Left lung (tissue), 10 donors: Measurements from ENCODE around the gene CMTM2. TPM values are rescaled to one million over a fixed set of nuclear protein-coding genes. Genes with fewer than 3 reads are reported as not detected.

ENCODE experiments used
- ATAC-seq: fragments of 200-7000 bp; cut with Tn5 transposase; one replicate; pipeline ENCODE4 v1.9.1; 2020; ENCODE audit warnings: moderate library complexity
- DNase-seq, 4 donors: peaks; one replicate each; pipeline ENCODE4 v3.0.0-alpha.2; 2013 to 2020
- H3K27ac ChIP-seq, 2 donors: fragments of 200-600 bp; sonication (generic) in 1 of 2; one replicate each; pipeline versions ENCODE4 v1.5.0 to v1.8.0; 2020 to 2021
- H3K27me3 ChIP-seq, 2 donors: fragments of 200-600 bp; sonication (generic) in 1 of 2; one replicate each; pipeline versions ENCODE4 v1.5.0 to v1.8.0; 2020 to 2021
- H3K36me3 ChIP-seq, 2 donors: fragments of 200-600 bp; sonication (generic) in 1 of 2; one replicate each; pipeline versions ENCODE4 v1.5.0 to v1.8.0; 2020 to 2021
- H3K4me1 ChIP-seq, 2 donors: fragments of 200-600 bp; one replicate each; pipeline ENCODE4 v1.8.0; 2021
- H3K4me3 ChIP-seq, 2 donors: fragments of 200-600 bp; sonication (generic) in 1 of 2; one replicate each; pipeline versions ENCODE4 v1.5.0 to v1.8.0; 2020 to 2021; ENCODE audit warnings: mild to moderate bottlenecking in 1 of 2
- H3K9me3 ChIP-seq, 2 donors: fragments of 200-600 bp; sonication (generic) in 1 of 2; one replicate each; pipeline versions ENCODE4 v1.5.0 to v1.8.0; 2020 to 2021
- intact Hi-C, 2 donors: fragments of 100-400 bp; cut with DNase I; formaldehyde crosslinking; loops; one replicate each; pipeline versions ENCODE4 v1.11.2 to v1.14.2; 2022
- polyA plus RNA-seq, 6 donors: library from polyadenylated mRNA; unstranded; fragments of 120-200 nt; gene quantifications; one replicate each; pipeline ENCODE4 v1.2.1, GENCODE V29; 2013; ENCODE audit not compliant: insufficient read length in 6 of 6
- total RNA-seq, 2 donors: library from RNA; stranded (reverse); fragmentation: NEBNext Ultra II Directional; extraction: Animal tissue kit (Norgen Biotek cat#: 25700); gene quantifications; one replicate each; pipeline ENCODE4 v1.2.1, GENCODE V29; 2021
- TF ChIP-seq, protein P1 (sequence below), 2 donors: fragments of 200-600 bp; sonication (generic) in 1 of 2; IDR thresholded peaks; one replicate each; pipeline versions ENCODE4 v1.5.0 to v1.8.0; 2021; ENCODE audit warnings: antibody characterized with exemption in 2 of 2
- donor health status: DM: no; HTN: yes; CAD: no.
- donor health status: DM: no; HTN: no; CAD: no.

CMTM2 gene
- total and polyA plus RNA-seq, 8 donors: 0.52 to 5.4 (median 0.96) TPM

DNA sequence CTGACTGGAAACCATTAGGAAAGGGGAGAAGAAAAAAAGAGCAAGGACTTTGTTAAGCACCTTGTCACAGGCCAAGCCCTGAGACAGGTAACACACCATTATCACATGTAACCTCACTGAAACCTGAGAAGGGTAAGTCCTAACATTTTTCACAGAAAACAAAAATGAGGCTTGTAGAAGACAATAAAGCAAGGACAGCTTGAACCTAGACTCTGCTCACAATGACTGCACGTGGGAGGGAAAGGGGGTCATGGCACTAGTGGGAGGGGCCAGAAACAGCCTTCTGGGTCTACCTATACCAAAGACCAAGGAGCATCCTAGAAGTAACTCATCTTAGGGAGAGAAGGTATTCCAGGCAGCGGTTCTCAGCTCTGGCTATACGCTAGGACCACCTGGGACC, 36.9 kb upstream of the CMTM2 start:
- no peak for ATAC-seq
- intact Hi-C loops: no loop called here

DNA sequence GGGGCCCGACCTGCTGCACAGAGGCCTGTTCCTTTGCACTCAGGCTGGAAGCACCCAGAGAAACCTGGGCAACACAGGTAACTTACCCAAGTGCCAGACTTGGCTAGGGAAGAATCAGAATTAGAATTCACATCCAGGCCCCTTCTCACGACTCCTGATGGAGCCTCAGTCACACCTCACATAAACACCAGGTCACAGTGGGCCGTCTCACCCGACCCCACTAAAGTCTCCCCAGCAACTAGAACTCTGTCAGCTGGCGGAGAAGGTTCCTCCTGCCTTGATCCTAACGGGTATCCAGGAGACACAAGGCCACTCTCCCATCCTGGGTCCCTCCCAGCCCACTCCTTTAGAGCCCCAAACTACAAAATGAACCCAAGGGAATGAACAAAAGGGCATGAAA, 35.7 kb upstream of the CMTM2 start:
- intact Hi-C loops: no loop called here
- TF ChIP-seq, protein P1, sequence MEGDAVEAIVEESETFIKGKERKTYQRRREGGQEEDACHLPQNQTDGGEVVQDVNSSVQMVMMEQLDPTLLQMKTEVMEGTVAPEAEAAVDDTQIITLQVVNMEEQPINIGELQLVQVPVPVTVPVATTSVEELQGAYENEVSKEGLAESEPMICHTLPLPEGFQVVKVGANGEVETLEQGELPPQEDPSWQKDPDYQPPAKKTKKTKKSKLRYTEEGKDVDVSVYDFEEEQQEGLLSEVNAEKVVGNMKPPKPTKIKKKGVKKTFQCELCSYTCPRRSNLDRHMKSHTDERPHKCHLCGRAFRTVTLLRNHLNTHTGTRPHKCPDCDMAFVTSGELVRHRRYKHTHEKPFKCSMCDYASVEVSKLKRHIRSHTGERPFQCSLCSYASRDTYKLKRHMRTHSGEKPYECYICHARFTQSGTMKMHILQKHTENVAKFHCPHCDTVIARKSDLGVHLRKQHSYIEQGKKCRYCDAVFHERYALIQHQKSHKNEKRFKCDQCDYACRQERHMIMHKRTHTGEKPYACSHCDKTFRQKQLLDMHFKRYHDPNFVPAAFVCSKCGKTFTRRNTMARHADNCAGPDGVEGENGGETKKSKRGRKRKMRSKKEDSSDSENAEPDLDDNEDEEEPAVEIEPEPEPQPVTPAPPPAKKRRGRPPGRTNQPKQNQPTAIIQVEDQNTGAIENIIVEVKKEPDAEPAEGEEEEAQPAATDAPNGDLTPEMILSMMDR (IDR thresholded peaks at IDR 0.05): no peak
- Histone ChIP-seq H3K36me3 (peaks cover 0 to 9% of the 10 kb centered on the region in 2 donors), H3K4me1 (peaks cover 0 to 31% of the 10 kb centered on the region in 2 donors), H3K27me3 (no peaks in the 10 kb centered on the region), H3K9me3 (no peaks in the 10 kb centered on the region), H3K27ac (peak overlapping the region in 1 of 2 donors; percentile 45), H3K4me3 (no peak overlapping the region)
- ATAC-seq (no peak), DNase-seq (no peak)

More for the DNA sequence above, 36.9 kb upstream of the CMTM2 start:
- no peaks in the 10 kb centered on the region for H3K27me3 ChIP-seq
- DNase-seq: no peak
- no peak overlapping the region for H3K4me3 ChIP-seq
- no peaks in the 10 kb centered on the region for H3K9me3 ChIP-seq
- no peak overlapping the region for H3K27ac ChIP-seq
- TF ChIP-seq, protein P1 (IDR thresholded peaks at IDR 0.05): no peak
- peaks cover 0 to 14% of the 10 kb centered on the region in 2 donors for H3K36me3 ChIP-seq
- peaks cover 0 to 21% of the 10 kb centered on the region in 2 donors for H3K4me1 ChIP-seq

DNA sequence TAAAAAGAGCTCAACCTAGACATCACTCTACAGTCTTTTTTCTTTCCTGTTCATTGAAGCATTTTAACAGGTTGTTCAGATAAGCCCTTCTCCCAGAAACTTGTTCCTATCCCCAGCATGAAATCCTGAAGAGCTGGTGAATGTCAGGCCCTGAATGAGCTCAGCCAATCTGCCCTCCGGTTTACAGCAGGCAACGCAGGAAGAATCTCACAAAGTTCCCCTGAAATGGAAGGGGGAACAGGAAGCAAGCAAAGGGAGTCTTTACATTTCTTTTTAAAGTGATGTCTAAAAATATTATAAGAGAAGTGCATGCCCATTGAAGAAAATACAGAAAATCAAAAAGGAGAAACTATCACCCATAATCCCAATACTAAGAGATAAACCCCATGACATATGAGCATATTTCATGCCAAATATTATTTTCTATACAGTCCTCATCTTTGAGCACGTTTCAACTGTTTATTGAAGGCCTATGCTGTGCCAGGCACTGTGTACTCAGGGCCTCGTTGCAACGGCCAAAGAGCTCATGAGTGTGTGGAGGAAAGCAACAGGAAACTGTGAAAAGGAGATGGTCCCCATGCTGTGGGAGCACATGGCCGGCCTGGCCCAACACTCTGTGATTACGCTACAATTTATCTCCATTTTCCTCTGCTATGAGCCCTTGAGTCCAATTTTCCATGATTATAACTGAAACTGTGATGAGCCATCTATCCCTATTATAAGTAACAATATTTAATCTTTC, 35.1 kb upstream of the CMTM2 start:
- no peak overlapping the region for H3K4me3 ChIP-seq
- H3K9me3 ChIP-seq: no peaks in the 10 kb centered on the region
- TF ChIP-seq, protein P1 (IDR thresholded peaks at IDR 0.05): no peak
- intact Hi-C loops: no loop called here
- DNase-seq (no peak), ATAC-seq (no peak)
- H3K27ac ChIP-seq: peak overlapping the region in 1 of 2 donors; percentile 45
- H3K27me3 ChIP-seq: no peaks in the 10 kb centered on the region
- H3K36me3 ChIP-seq: peaks cover 0 to 9% of the 10 kb centered on the region in 2 donors
- H3K4me1 ChIP-seq: peaks cover 0 to 38% of the 10 kb centered on the region in 2 donors

DNA sequence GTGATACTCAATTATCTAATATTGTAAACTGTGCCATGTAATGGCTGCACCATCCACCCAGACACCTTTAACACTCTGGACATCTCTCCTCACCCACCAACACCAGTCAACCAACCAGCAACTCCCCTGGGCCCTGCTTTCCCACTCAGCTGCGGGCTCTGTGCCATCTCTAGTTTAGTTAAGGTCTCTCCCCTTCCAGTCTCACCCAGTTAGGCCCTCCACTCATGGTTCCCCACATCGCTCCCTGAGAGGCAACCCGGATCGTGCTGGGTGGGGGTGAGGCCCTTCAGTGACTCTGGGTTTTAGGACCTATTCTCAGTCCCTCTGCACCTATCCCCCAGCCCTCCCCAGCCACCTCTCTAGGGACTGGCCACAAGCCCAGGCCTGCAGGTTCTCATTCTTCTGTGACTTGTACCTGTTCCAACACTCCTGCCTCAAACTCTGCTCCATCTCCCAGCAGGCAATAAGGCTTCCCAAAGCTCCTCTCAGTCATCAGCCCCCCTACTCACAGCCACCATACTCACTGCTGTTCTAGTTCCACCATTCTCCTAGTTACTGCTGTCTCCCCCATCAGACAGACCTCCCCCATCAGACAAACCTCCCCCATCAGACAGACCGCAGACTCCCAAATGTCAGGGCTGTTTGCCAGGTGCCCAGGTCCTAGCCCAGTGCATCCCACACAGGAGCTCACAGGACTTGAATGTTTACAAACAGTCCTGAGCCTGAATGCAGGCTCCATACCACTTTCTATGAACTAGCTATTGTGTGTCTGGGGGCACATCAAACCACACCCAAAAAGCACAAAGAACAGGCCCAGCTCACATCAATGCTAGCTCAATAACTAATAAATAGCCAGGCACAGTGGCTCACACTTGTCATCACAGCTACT, 31.9 kb upstream of the CMTM2 start:
- ATAC-seq (no peak), DNase-seq (no peak)
- H3K9me3 ChIP-seq: no peaks in the 10 kb centered on the region
- no peaks in the 10 kb centered on the region for H3K36me3 ChIP-seq
- H3K27ac ChIP-seq: peak overlapping the region in 1 of 2 donors; percentile 98
- H3K4me1 ChIP-seq: peaks cover 20 to 51% of the 10 kb centered on the region in 2 donors
- TF ChIP-seq, protein P1 (IDR thresholded peaks at IDR 0.05): no peak
- no peak overlapping the region for H3K4me3 ChIP-seq
- intact Hi-C loops: no loop called here
- H3K27me3 ChIP-seq: no peaks in the 10 kb centered on the region

DNA sequence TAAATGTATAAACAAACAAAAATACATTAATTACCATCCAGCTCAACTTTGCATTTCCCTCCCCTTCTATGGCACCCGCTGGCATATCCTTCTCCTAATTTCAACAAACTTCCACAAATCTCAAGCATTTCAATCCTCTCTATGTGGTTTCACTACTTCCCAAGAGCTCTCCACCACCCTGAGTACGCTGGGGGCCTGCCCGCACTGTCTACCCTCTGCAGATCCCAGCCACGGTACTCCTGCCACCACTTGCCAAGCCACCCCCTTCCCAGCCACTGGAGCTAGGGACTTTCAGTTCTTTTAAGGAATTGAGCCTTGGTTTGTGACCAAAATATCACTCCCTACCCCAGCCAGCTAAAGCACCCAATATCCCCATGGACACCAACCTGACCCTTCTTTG, 31.2 kb upstream of the CMTM2 start:
- Histone ChIP-seq H3K36me3 (no peaks in the 10 kb centered on the region), H3K27me3 (no peaks in the 10 kb centered on the region), H3K9me3 (no peaks in the 10 kb centered on the region), H3K4me1 (peaks cover 22 to 55% of the 10 kb centered on the region in 2 donors), H3K27ac (peak overlapping the region; percentile 96 to 98), H3K4me3 (no peak overlapping the region)
- TF ChIP-seq, protein P1 (IDR thresholded peaks at IDR 0.05): no peak
- no peak for ATAC-seq
- intact Hi-C loops: no loop called here
- no peak for DNase-seq
